RWPE1 (cell line): ENCODE data around the gene EPS8.
A peak's percentile ranks its signal among the peaks of the same experiment; 100 is the strongest.

Experiments
- CTCF ChIA-PET: fragments of 350-600 bp; sonication (Branson Sonifier 250); formaldehyde crosslinking; extraction: SDS; loops from one replicate; lab custom pipeline; 2021; lab: Yijun Ruan, JAX
- POLR2A ChIA-PET: fragments of 400-600 bp; formaldehyde crosslinking; extraction: SDS; loops from one replicate; lab custom pipeline; 2020; ENCODE audit warnings: antibody characterized with exemption; ENCODE audit not compliant: low non-redundant PET; lab: Yijun Ruan, JAX
- DNase-seq: peaks from one replicate; pipeline ENCODE4 v3.0.0; 2012; ENCODE audit warnings: low spot score
- H3K27ac ChIP-seq: fragments of 450-650 bp; 2 replicates; pipeline ENCODE4 v1.5.1; 2017
- CTCF ChIP-seq: fragments of 450-650 bp; conservative IDR thresholded peaks from 2 replicates; pipeline ENCODE4 v1.5.1; 2017; ENCODE audit warnings: low read depth, mild to moderate bottlenecking

The EPS8 gene

GRCh38 chr12:15815730-15816129 is 26.5 kb upstream of the EPS8 start:
- ChIA-PET POLR2A (no interaction called here), CTCF (no interaction called here)
- DNase-seq: no peak
- no peak overlapping the region for H3K27ac ChIP-seq
- TF ChIP-seq CTCF: no peak

GRCh38 chr12:15811214-15812127 is 22.3 kb upstream of the EPS8 start:
- H3K27ac ChIP-seq: no peak overlapping the region
- TF ChIP-seq CTCF: no peak
- ChIA-PET CTCF (interaction anchor here (0.7 kb wide), 1 partner anchor 12 kb away, joined by 3 read pairs; no protein-coding TSS in a partner anchor), POLR2A (no interaction called here)
- no peak for DNase-seq

GRCh38 chr12:15808652-15809051 is 19.5 kb upstream of the EPS8 start:
- CTCF ChIA-PET: interaction anchor here (0.6 kb wide), 2 partner anchors 55 to 200 kb away, joined by 4 to 8 read pairs; no protein-coding TSS in a partner anchor
- no peak overlapping the region for H3K27ac ChIP-seq
- TF ChIP-seq CTCF: no peak
- POLR2A ChIA-PET: interaction anchor here (0.7 kb wide), 1 partner anchor 83 kb away, joined by 3 read pairs; no protein-coding TSS in a partner anchor
- DNase-seq: no peak

GRCh38 chr12:15808250-15808649 is 19.1 kb upstream of the EPS8 start:
- CTCF ChIA-PET: interaction anchor here (0.6 kb wide), 2 partner anchors 55 to 200 kb away, joined by 4 to 8 read pairs; no protein-coding TSS in a partner anchor
- no peak for DNase-seq
- no peak for TF ChIP-seq CTCF
- POLR2A ChIA-PET: interaction anchor here (0.7 kb wide), 1 partner anchor 82 kb away, joined by 3 read pairs; no protein-coding TSS in a partner anchor
- H3K27ac ChIP-seq: no peak overlapping the region

- DNase-seq: no peak
- CTCF ChIA-PET: no interaction called here
- TF ChIP-seq CTCF: no peak
- no peak overlapping the region for H3K27ac ChIP-seq
- POLR2A ChIA-PET: no interaction called here
Measured at GRCh38 chr12:15806826-15807225, 17.6 kb upstream of the EPS8 start.

GRCh38 chr12:15801770-15802744 is 12.9 kb upstream of the EPS8 start:
- no peak overlapping the region for H3K27ac ChIP-seq
- no peak for TF ChIP-seq CTCF
- ChIA-PET CTCF (no interaction called here), POLR2A (no interaction called here)
- DNase-seq: peak; percentile 84
